NCI-H748 treated with DMSO at 0.1 percent for 48 hours (cell line): ENCODE data around the gene ARID3B.

ENCODE experiments used
- DNase-seq: peaks from one replicate; lab custom pipeline; 2025; lab: John Stamatoyannopoulos, UW

The ARID3B gene

DNA sequence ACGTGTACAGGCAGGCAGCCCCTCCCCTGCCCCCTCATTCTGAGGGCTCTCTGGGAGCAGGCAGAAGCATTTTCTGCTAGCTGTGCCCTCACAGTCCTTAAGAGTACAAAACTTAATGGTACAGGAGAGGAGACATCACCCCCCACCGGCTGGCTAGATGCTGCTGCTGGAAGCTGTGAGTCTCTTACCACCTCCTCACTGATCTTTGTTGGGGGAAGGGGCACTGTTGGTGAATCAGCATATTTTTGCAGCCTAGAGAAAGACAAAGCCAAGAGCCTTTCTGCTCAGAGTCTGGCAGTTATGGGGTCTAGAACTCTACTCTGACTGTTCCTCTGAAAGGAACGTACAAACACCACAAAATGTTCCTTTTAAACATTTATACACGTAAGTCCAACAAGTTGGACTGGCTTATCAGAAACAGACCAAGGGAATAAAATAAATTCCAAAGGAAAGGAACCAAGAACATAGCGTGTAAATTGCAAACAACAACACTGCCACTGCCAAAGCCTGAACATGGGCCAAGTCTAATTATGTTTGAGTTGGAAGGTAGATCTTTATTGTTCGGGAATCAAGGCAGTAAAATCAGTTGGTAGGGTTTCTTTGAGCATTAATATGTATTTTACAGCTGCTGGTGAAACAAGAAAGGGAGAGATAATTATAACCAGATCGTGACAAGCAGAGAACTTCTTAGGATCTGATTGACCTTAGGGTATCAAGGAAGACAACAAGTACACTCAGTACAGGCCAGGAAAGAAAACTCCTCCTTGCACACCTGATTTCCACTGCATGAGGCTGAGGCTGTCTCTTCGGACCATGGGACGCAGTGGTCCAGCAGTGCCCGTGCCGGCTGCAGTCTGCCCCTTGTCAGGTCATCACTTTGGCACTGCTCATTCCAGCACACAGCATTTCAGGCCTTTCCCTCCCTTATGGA is 102.0 kb downstream of the ARID3B start:
- no peak for DNase-seq

DNA sequence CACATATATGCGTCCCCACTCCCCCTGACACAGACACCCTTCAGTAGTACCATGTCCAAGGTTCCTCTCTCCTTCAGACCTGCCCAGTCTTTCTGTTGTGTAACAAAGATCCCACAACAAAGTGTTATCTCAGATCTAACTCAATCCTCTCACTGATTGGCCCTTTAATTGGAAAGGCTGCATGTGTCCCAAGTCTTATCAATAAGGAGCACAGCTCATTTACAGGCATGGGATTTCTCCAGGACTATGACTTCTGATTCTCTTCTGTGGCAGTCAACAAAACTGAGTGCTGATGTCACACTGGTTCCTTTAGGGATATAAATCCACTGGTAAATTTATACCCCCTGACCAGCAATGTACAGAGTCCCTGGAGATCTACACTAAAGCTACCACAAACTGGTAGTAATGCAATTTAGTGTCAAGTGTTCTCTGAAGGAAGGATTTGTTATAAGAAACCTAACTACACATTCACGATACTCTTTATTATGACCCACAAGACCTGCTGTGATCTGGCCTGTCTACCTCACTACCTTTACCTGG is 102.7 kb downstream of the ARID3B start:
- no peak for DNase-seq

DNA sequence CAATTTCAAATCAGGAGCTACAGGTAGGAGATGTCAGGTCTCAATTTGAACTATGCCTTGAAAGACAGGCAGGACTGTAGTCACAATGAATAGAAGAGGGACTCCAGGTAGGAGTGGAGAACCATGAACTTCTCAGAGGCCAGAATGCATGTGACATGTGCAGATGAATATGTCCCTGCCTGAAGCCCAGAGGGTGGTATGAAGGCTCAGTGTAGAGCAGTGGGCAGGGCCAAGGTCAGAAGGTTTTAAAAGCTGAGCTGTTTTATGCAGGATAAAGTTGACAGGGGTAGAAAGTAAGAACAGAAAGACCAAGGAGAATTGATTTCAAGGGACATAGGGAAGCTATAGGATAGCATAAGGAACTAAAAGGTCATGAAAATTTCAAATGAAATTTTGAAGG is 105.5 kb downstream of the ARID3B start:
- DNase-seq: no peak
